Stimulated activated CD4-positive, alpha-beta T cell treated with anti-CD3 and anti-CD28 coated beads, TNF-alpha, amount 100 ng/mL, for 4 hours (primary cell): Measurements from ENCODE around the gene SNX21.
"Not testable (repeated sequence)": the region's sequence is repeated elsewhere in the genome, so short reads cannot be mapped to it uniquely, and the experiment has no call there.

Source experiments
- DNase-seq, 3 experiments: peaks; one replicate each; pipeline ENCODE4 v3.0.0-alpha.2; 2020; ENCODE audit warnings: low read depth in 3 of 3

The SNX21 gene

DNA sequence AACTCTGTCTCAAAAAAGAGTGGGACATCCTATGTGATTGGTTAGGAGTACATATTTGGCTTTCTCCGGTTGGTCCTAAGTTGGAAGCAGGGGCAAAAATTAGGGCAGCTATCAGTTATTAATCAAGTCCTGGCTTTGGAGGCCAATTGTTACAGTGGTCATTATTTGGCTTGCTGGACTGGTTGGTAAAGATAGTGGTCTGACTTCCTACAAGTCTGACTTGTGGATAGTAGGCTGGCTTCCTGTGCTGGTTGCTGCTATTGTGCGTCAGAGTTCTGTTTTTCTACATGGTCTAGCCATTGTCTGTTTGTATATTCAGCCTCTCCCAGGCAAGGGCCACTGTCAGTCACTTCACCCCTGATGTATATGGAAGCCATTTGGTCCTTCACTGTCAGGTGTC, 16.6 kb downstream of the SNX21 start:
- DNase-seq: no peak

DNA sequence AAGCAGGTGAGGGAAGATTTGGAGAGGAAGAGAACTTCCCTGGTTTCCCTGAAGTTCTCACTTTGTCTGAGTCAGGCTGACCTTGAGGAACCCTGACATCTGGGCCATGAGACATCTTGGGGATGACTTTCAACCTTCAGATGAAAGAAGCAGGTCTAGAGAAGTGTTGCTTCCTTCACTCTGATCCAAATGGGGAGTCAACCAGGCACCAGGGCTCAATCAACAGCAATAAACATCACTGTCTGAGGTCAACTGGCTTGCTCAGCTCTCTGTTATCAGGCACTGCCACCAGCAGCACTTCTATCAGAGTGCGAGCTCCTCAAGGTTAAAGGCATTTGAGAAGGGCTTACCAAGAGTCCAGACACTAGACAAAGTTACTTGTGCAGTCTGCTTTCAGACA, 17.3 kb downstream of the SNX21 start:
- no peak for DNase-seq

DNA sequence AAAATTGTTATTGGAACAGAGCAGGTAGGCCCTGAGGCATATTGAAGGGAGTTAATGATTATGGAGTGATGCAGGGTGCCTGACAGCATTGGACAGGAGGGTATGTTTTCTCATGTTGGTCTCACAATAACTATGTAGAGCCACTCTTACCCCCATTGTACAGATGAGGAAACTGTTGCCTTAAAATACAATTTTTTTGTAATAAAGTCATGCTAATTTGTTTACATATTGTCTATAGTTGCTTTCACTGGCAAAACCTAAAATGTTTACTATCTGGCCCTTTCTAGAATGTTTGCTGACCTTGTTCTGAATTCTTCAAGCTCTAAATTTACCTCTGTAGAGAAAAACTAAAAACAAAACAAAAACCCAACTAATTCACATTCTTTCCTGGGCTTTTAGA, 17.9 kb downstream of the SNX21 start:
- no peak for DNase-seq

DNA sequence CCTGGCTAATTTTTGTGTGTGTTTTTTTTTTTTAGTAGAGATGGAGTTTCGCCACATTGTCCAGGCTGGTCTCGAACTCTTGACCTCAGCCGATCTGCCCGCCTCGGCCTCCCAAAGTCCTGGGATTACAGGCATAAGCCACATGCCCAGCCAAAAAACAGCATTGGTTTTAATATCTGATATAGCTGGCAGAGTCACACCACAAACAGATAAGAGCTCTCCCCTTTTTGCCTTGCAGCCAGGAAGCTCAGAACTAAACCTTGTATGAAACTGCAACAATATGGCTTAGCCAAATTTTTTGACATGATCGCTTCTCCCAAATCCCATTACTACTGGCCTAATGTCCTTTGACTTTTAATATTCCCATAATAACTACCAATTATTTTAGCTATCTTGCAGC, 18.7 kb downstream of the SNX21 start:
- no peak for DNase-seq

DNA sequence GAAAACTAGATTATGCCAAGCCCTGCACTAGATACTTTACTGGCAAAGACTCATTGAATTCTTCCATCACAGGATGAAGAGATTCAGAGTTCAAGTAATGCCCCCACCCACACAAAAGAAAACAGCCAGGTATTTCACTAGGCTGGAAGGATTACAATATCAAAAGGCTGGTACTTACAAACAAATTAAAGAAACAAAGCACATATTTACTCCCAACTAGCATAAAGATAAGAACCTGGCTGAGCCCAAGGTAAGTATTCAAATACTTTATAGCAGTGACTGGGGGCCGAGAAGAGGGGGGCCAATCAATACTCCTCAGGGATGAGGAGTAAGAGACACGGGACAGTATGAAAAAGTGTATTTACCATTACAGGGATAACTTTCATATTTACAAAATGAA, 19.9 kb downstream of the SNX21 start:
- DNase-seq: no peak

DNA sequence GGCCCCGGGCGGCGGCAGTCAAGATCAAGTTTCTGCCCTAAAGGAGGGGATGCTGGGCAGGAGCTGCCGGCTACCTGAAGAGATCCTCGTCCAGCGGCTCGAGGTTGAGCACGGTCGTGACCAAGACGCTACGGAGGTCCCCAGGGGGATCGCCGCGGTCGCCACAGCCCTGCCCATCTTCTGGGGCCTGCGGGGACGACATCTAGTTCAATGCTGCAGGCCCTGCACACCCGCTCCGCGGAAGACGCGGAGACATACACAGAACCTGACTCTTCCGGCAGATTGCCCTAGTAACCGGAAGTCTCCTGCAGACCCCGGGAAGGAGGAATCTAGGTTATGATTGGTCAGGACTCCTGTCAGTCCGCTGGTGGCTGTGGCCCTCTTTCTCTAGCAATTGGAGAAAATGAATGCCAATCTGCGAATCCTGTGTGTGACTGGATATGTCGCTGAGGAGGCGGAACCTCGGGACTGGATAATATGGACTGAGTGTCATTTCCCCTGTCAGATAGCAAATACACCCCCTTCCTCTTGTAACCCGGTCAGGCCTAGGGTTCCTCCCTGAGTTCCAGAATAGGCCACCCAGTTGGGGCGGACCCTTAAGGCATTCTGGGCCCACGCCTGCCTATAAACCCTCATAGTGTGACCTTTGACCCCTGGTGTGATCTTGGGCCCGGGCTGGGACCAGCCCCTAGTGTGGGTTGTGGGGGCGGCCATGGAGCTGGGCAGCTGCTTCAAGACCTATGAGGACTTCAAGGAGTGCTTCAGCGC, 23.7 kb downstream of the SNX21 start, which contains the start of the genes ACOT8 and ZSWIM3:
Gene ACOT8 (minus strand): TSS at position 279 of the 768 bp plus-strand sequence. CDS start 77 bp downstream, at position 202.
Gene ZSWIM3 (plus strand): TSS at position 501 of the 768 bp plus-strand sequence. CDS start 212 bp downstream, at position 713.
- DNase-seq: peak; percentile 56 to 90 (median 81)

DNA sequence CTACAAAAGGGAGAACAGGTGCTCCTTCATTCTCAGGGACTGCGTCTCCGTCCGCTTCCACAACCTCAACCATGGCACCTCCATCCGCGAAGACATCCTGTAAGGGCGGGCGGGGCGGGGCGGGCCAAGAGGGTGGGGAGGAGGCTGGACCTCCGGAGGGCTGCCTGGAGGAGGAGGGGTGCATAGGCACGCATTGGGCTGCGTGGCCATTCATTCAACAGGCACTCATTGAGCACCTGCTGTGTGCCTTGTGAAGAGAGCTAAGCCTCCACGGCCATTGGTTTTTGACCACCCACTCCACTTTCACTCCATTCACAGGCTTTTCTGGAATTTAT, 24.2 kb downstream of the SNX21 start:
- no peak for DNase-seq

DNA sequence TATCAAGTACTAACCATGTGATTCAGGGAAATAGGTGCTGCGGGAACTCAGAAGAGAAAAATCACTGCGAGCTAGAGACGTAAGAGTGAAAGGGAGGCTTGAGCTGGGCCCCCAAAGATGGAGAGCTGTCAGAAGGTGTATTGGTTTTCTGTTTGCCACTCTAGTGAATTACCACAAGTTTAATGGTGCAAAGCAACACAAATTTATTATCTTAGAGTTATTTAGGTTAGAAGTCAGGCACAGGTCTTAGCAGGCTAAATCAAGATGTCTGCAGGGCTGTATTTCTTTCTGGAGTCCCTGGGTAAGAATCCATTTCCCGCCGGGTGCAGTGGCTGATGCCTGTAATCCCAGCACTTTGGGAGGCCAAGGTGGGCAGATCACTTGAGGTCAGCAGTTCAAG, 26.3 kb downstream of the SNX21 start:
- DNase-seq: no peak

DNA sequence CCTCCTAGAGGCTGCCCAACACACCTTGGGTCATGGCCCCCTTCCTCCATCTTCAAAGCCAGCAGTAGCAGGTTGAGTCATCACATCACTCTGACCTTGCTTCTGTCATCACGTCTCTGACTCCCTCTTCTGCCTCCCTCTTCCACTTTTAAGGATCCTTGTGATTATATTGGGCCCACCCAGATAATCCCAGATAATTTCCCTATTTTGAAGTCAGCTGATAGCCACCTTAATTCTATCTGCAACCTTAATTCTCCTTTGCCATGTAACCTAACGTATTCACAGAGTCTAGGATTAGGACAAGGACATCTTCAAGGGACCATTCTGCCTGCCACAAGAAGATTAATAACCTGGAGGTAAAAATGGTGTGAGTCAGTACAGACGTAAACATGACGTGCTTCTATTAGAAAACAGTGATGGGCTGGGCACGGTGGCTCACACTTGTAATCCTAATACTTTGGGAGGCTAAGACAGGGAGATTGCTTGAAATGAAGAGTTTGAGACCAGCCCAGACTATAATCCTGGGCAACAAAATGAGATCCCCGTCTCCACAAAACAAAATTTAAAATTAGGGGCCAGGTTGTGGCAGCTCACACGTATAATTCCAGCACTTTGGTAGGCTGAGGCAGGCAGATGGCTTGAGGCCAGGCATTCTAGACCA, 27.1 kb downstream of the SNX21 start:
- no peak for DNase-seq

DNA sequence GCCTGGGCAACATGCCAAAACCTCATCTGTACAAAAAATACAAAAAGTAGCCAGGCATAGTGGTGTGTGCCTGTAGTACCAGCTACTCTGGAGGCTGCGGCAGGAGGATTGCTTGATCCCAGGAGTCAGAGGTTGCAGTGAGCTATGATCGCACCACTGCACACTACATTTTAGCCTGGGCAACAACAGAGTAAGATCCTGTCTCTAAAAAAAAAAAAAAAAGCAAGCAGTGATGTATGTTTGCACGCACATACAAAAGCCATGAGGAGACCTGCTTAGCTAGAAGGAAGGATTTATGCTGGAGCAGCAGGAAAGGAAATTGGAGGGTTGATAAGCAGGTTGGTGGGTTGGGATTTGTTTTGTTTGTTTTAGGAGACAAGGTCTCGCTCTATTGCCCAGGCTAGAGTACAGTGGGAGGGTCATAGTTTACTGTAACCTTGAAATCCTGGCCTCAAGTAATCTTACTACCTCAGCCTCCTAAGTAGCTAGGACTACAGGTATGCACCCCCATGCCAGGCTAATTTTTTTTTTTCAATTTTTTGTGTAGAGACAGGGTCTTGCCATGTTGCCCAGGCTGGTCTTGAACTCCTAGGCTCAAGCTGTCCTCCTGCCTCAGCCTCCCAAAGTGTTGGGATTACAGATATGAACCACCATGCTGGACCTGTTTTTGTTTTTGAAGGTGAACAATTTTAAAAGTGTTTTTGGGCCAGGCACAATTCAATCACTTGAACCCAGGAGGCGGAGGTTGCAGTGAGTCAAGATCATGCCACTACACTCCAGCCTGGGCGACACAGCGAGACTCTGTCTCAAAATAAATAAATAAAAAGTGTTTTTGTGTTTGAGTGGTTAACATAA, 27.8 kb downstream of the SNX21 start:
- DNase-seq: no peak

DNA sequence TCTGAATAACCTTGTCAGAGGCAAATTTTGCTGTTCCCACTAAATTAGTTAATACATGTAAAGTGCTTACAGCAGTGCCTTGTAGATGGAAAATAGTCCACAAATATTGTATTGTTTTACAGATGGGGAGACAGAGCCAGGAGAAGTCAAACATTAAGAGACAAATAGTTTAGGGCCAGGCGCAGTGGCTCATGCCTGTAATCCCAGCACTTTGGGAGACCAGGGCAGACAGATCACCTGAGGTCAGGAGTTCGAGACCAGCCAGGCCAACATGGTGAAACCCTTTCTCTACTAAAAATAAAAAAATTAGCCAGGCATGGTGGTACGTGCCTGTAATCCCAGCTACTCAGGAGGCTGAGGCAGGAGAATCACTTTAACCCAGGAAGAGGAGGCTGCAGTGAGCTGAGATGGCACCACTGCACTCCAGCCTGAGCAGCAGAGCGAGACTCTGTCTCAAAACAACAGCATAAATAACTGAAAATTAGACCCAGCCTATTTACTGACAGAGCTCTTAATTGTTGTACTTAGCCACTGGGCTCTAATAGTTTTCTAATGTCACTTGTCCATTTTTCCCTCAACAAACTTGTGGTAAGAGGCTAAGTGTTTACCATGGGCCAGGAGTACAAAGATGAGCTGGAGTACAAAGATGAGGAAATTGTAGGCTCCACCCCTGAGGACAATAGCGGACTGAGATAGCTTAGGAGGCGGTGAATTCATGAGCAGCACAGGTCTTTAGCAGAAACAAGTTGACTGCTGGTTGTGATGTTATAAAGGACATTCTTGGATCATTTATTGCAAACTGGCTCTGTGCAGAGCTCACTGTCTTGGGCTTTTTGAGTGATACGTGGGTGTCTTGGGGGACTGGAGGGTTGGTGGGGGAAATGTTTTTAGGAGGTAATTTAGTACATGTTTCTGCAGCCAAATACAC, 30.2 kb downstream of the SNX21 start:
- no peak for DNase-seq

DNA sequence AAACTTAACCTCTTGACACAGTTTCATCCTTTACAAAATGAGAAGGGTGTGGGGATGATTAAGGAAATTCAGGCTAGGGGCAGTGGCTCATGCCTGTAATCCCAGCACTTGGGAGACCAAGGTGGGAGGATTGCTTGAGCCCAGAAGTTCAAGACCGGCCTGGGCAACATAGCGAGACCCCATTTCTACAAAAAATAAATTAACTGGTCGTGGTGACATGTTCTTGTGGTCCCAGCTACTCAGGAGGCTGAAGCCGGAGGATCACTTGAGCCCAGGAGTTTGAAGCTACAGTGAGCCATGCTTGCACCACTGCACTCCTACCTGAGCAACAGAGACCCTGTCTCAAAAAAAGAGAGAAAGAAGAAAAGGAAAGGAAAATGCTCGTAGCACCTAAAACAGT, 32.9 kb downstream of the SNX21 start:
- DNase-seq: no peak

DNA sequence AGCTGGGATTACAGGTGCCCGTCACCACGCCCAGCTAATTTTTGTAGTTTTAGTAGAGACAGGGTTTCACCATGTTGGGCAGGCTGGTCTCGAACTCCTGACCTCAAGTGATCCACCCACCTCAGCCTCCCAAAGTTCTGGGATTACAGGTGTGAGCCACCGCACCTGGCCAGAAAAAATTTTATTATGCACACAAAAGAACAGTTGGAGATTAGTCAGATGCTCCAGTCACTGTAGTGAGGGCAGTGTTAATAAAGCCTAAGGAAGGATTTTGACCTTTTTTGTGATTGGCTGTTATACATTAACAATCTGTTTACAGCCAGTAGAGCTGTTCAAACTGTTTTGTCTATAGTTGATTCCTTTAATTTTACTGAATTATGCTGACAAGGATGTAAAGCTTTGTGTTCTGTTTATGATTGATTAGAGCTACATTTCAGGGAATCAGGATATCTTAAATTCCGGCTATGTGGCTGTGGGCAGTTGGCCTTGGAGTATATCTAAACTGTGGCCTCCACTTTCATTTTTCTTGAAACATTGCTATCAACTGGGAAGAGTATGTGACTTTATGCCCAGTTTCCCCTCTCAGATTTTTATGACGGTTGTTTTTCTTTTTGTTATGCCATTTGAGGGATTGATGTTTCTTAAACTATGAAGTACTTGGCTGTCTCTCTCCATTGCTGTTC, 33.7 kb downstream of the SNX21 start:
- no peak for DNase-seq

DNA sequence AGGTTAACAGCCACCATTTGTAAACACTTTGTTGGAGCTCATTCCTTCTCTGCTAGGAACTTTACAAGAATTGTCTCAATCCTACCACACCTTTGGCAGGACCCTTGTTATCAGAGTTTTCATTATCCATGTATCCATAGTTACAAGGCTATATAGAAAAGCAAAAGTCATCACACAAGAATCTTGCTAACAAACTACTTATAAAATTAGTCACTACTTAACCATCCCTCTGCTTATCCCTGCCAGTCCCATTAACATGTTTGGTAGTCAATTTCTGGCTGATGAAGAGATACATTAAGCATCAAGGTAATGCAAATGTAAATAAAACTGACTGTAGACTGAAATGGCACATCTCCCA, 34.2 kb downstream of the SNX21 start:
- no peak for DNase-seq

DNA sequence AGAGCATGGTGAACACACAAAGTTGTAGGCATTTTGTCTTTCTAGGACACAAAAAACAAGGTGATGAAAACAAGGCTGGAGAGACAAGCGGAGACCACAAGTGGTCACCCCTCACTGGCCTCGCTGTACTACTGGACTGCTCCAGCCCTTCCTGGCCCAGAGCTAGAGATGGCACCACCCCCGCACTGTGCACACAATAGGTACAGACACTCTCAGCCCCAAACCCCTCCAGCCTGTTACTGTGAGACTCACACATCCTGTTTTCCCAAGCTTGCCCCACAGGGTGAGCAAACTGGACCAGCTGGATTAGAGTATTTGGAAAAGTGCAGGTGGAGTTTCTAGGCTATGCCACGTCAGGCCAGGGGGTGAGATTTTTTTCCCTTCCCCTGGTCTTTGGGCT, 39.0 kb downstream of the SNX21 start:
- no peak for DNase-seq

DNA sequence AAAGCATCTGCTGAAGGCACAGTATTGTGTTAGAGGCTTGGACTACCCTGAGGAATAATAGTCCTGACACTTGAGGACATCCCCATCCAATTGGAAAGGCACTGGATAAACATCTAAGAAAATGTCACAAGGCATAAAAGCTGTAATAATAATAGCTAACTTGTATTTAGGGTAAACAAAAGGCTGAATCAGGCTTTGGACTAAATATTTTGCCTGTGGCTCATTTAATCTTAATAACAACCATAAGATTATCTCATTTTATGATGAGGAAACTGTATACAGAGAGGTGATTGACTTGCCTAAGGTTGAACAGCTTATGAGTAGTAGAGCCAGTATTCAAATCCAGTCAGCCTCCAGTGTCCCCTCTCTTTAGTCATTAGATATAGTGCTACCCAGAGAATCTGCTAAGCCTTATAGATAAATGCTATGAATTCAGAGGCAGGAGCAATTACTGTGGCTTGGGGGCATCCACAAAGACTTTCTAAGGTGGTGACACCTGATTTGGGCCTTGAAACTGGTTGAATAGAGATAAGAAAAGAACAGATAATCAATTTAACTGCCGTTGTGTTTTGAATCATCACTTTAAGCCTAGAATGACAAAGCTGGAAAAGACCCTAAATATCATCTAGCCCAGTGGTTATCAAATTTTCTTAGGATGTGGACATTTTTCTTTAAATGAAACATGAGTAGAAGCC, 40.0 kb downstream of the SNX21 start:
- no peak for DNase-seq

DNA sequence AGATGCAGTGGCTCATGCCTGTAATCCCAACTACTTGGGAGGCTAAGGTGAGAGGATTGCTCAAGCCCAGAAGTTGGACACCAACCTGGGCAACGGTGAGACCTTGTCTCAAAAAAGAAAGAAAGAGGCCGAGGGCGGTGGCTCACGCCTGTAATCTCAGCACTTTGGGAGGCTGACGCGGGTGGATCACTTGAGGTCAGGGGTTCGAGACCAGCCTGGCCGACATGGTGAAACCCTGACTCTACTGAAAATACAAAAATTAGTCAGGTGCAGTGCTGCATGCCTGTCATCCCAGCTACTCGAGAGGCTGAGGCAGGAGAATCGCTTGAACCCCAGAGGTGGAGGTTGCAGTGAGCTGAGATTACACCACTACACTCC, 40.5 kb downstream of the SNX21 start:
- DNase-seq: not testable (repeated sequence)

DNA sequence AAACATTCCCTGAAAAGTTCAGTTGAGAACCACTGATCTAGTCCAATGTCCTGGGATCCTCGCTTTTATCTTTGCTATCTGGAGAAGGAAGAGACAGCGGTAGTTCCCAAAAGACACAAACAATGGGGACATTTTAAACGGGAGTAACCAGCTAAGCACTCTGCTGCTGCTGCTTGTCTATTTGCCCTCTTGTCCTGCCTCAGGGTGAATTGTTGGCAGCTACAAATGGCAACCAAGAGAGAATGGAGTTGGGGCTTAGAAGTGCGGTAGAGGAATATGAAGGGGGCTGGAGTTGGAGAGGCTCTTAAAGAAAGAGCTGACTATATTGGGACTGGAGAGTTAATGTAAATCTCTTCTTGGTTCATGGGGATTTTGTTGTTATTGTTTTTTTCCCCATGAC, 41.0 kb downstream of the SNX21 start:
- no peak for DNase-seq

DNA sequence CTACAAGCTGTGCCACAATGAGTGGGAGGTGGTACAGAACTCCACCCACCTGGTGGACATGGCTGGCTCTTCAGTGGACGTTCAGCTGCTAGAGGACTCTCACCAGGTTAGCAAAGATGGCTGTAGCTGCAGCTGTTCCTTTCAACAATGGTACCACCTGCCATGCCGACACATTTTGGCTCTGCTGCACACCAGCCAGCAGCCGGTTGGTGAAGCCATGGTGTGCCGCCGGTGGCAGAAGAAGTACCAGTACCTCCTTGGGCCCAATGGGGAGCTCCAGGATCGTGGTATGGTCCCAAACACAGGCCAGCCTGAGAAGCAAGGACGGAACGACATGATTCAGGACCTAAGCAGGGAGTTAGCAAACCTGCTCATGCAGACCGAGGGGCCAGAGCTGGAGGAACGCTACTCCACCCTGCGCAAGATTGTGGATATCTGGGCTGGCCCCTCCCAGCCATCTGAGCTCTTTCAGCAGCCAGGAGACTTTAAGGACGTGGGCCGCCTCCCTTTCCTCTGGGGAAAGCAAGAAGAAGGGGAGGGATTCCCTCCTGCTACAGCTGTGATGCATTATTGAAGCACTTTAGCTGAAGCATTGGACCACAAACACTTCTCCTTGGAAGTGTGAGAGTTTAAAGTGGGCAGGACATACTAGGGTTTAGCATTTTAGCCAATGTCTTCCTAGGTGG, 44.6 kb downstream of the SNX21 start:
- DNase-seq: no peak
